ENCODE results near the gene CDH23. TPM values are rescaled to one million over a fixed set of nuclear protein-coding genes. Genes with fewer than 3 reads are reported as not detected.

The CDH23 gene
- total and polyA plus RNA-seq, 2 of the 8 experiments (the other 6 are each of a cell fraction or from before 2014, with no cell fraction given), result 1.9 to 4.9 TPM

- Histone ChIP-seq H2BK15ac (ENCODE audit: low read length) (0 out of 2 replicates have a peak overlapping the region, but pooled peaks have one; percentile 13), H3K23ac (ENCODE audit: insufficient read length) (no peak overlapping the region), H3K4me3 (ENCODE audit: extremely low read depth in 1 of 4, insufficient read depth in 2 of 4, low read depth in 3 of 4, low read length in 4 of 4) (no peak overlapping the region), H3K4ac (replicated peaks; ENCODE audit: insufficient read length, low read depth, low read length) (no peak overlapping the region), H2BK20ac (ENCODE audit: low read length) (no peak overlapping the region), H2AFZ (ENCODE audit: low read length) (no peak overlapping the region), H3K9me3 (ENCODE audit: insufficient read depth in 2 of 2, low read depth in 1 of 2, low read length in 1 of 2) (no peaks in the 10 kb centered on the region), H3K23me2 (ENCODE audit: low read depth, low read length) (no peaks in the 10 kb centered on the region; the same call in 1 of the 2 replicates), H3K14ac (ENCODE audit: insufficient read length) (no peak overlapping the region), H2BK5ac (ENCODE audit: low read depth, low read length) (no peak overlapping the region), H3K18ac (ENCODE audit: extremely low read depth, low read length) (no peak overlapping the region), H4K5ac (ENCODE audit: insufficient read length, low read depth, low read length) (no peak overlapping the region), H3K9ac (replicated peaks in 1 of 4; ENCODE audit: extremely low read depth in 1 of 4, low read depth in 3 of 4, low read length in 3 of 4) (no peak overlapping the region), H3K36me3 (ENCODE audit: control insufficient read depth in 2 of 4, insufficient read depth in 4 of 4, low read length in 3 of 4) (no peaks in the 10 kb centered on the region), H3K27ac (ENCODE audit: low read depth, low read length) (no peak overlapping the region), H2BK12ac (ENCODE audit: low read depth, low read length) (no peak overlapping the region), H3K4me2 (ENCODE audit: insufficient read depth in 1 of 2, low read depth in 2 of 2, low read length in 2 of 2) (no peak overlapping the region), H4K91ac (replicated peaks; ENCODE audit: insufficient read length, low read length) (no peak overlapping the region), H4K8ac (ENCODE audit: extremely low read depth, insufficient read depth, low read length) (no peak overlapping the region), H3K4me1 (replicated peaks in 1 of 4; ENCODE audit: control insufficient read depth in 3 of 4, insufficient read depth in 4 of 4, low read length in 3 of 4) (peaks cover 25 to 58% (median 37%) of the 10 kb centered on the region in 4 experiments), H3K56ac (replicated peaks; ENCODE audit: insufficient read length, low read depth, low read length) (no peak overlapping the region), H3K79me2 (ENCODE audit: control insufficient read depth in 1 of 2, insufficient read depth in 2 of 2, low read length in 2 of 2) (no peaks in the 10 kb centered on the region), H3K79me1 (ENCODE audit: low read depth, low read length) (no peaks in the 10 kb centered on the region), H2AK5ac (ENCODE audit: low read depth, low read length) (no peak overlapping the region), H2BK120ac (replicated peaks; ENCODE audit: low read depth, low read length) (no peak overlapping the region), H3K27me3 (replicated peaks in 1 of 4; ENCODE audit: control insufficient read depth in 3 of 4, extremely low read depth in 1 of 4, insufficient read depth in 3 of 4, low read length in 3 of 4) (peaks cover 0 to 3% (median 0%) of the 10 kb centered on the region in 4 experiments; a peak in 2 of 7 replicates), H4K20me1 (replicated peaks in 1 of 2; ENCODE audit: control insufficient read depth in 1 of 2, insufficient read depth in 2 of 2, low read length in 2 of 2) (no peaks in the 10 kb centered on the region)
- WGBS, 2 experiments (ENCODE audit: extremely low coverage in 1 of 2, insufficient coverage in 1 of 2, insufficient read length in 1 of 2, insufficient replicate concordance in 2 of 2, low coverage in 1 of 2, low lambda C conversion rate in 2 of 2, missing lambda C conversion rate in 1 of 2), result 70% methylated on average over 11 of the region's 11 CpGs; no CpG with 5 or more reads in 1 of the 2 experiments
- CTCF ChIA-PET (ENCODE audit: partially characterized antibody), result interaction anchor here (0.5 to 16.1 kb wide), 12 partner anchors 9 to 241 kb away, joined by 3 to 169 read pairs (median 7); no protein-coding TSS in a partner anchor
- FAIRE-seq (no peak), DNase-seq (ENCODE audit: low read depth in 1 of 2, low spot score in 2 of 2) (no peak)
- POLR2A ChIA-PET (ENCODE audit: partially characterized antibody), result no interaction called here
- TF ChIP-seq TAF7 (optimal IDR thresholded peaks at IDR 0.05; ENCODE audit: borderline replicate concordance, low read depth, low read length) (no peak), E2F6 (IDR thresholded peaks at IDR 0.05) (no peak), ZNF274 (IDR thresholded peaks at IDR 0.05; ENCODE audit: borderline replicate concordance, extremely low read depth, low read length) (no peak), KDM5A (IDR thresholded peaks at IDR 0.05; ENCODE audit: low read length) (no peak), POLR2AphosphoS5 (IDR thresholded peaks at IDR 0.05; ENCODE audit: low read depth, low read length) (no peak), GTF2F1 (IDR thresholded peaks at IDR 0.05; ENCODE audit: borderline replicate concordance, low read depth, low read length) (no peak), BRCA1 (IDR thresholded peaks at IDR 0.05; ENCODE audit: low read depth, low read length) (no peak), CHD2 (IDR thresholded peaks at IDR 0.05; ENCODE audit: low read length) (no peak), MAFK (IDR thresholded peaks at IDR 0.05; ENCODE audit: low read depth, low read length) (no peak), KDM4A (IDR thresholded peaks at IDR 0.05; ENCODE audit: low read depth, low read length, severe bottlenecking) (no peak), SUZ12 (IDR thresholded peaks at IDR 0.05; ENCODE audit: low read length) (no peak)
Observed at GRCh38 chr10:71625445-71626175, 228.9 kb downstream of the CDH23 start.
